ENCODE measurements around the gene BPIFB3. TPM values are rescaled to one million over a fixed set of nuclear protein-coding genes. Genes with fewer than 3 reads are reported as not detected.

The BPIFB3 gene
- total and polyA plus RNA-seq, 2 of the 4 experiments (the other 2 are of a cell fraction) = not detected

GRCh38 chr20:33043731-33044181, 9.9 kb upstream of the BPIFB3 start:
- Histone ChIP-seq H3K14ac (replicated peaks; ENCODE audit: low read depth, low read length) (no peak overlapping the region), H2BK15ac (ENCODE audit: low read depth, low read length) (no peak overlapping the region), H2AK5ac (ENCODE audit: low read depth, low read length) (no peak overlapping the region), H3K36me3 (ENCODE audit: control insufficient read depth, insufficient read depth, low read length) (no peaks in the 10 kb centered on the region), H3K4me2 (ENCODE audit: low read depth, low read length) (no peak overlapping the region), H3K4me1 (ENCODE audit: control insufficient read depth, insufficient read depth, low read length) (no peaks in the 10 kb centered on the region), H3K79me1 (ENCODE audit: low read depth in 1 of 2, low read length in 2 of 2) (no peaks in the 10 kb centered on the region), H3K4me3 (ENCODE audit: insufficient read depth, low read depth, low read length) (no peak overlapping the region), H4K91ac (ENCODE audit: insufficient read depth, low read depth, low read length) (no peak overlapping the region), H3K27ac (ENCODE audit: insufficient read depth, low read length) (no peak overlapping the region), H2BK120ac (ENCODE audit: low read depth, low read length) (no peak overlapping the region), H3K27me3 (ENCODE audit: control insufficient read depth, insufficient read depth, low read length) (no peaks in the 10 kb centered on the region), H3K18ac (ENCODE audit: low read depth, low read length) (no peak overlapping the region), H3K9me1 (ENCODE audit: insufficient read depth, low read length) (no peaks in the 10 kb centered on the region), H2AK9ac (replicated peaks; ENCODE audit: low read depth, low read length, poor library complexity) (no peak overlapping the region), H4K8ac (ENCODE audit: low read depth in 2 of 2, low read length in 2 of 2) (no peak overlapping the region), H3K4ac (ENCODE audit: low read depth, low read length) (no peak overlapping the region), H2AFZ (replicated peaks; ENCODE audit: low read length, poor library complexity) (no peak overlapping the region), H2BK5ac (ENCODE audit: low read depth, low read length, poor library complexity, severe bottlenecking) (no peak overlapping the region), H3K23ac (ENCODE audit: low read depth, low read length) (no peak overlapping the region), H3K9me3 (ENCODE audit: control insufficient read depth, insufficient read depth, low read length) (0 out of 2 replicates have a peak, but pooled peaks cover 2% of the 10 kb centered on the region), H3K9ac (ENCODE audit: low read depth, low read length) (no peak overlapping the region), H2BK20ac (ENCODE audit: low read depth, low read length) (no peak overlapping the region), H4K5ac (ENCODE audit: low read depth, low read length) (no peak overlapping the region), H3K56ac (ENCODE audit: extremely low read depth, insufficient read depth, low read length) (no peak overlapping the region), H4K20me1 (ENCODE audit: insufficient read depth, low read length) (no peaks in the 10 kb centered on the region)
- TF ChIP-seq SMC3 (IDR thresholded peaks at IDR 0.05; ENCODE audit: low read depth, low read length) (no peak), CEBPB (IDR thresholded peaks at IDR 0.05; ENCODE audit: low read depth, low read length) (no peak), USF2 (IDR thresholded peaks at IDR 0.05; ENCODE audit: low read depth, low read length) (no peak), MAFK (IDR thresholded peaks at IDR 0.05; ENCODE audit: low read depth, low read length) (no peak), NFE2L2 (IDR thresholded peaks at IDR 0.05; ENCODE audit: low read depth, low read length) (no peak), ELK1 (IDR thresholded peaks at IDR 0.05; ENCODE audit: borderline replicate concordance, low read depth, low read length) (no peak), MAZ (IDR thresholded peaks at IDR 0.05; ENCODE audit: borderline replicate concordance, low read depth, low read length) (no peak), FOS (IDR thresholded peaks at IDR 0.05; ENCODE audit: low read depth, low read length) (no peak), RCOR1 (IDR thresholded peaks at IDR 0.05; ENCODE audit: insufficient replicate concordance, low read length) (no peak), CHD1 (IDR thresholded peaks at IDR 0.05; ENCODE audit: low read depth, low read length) (no peak), RAD21 (IDR thresholded peaks at IDR 0.05; ENCODE audit: low read length) (no peak), POLR2A (IDR thresholded peaks at IDR 0.05; ENCODE audit: low read depth, low read length) (no peak)
- in situ Hi-C loops (cut with MboI; ENCODE audit: low sequenced_read_pairs) (no loop called here), intact Hi-C loops (cut with micrococcal nuclease) (no loop called here), dilution Hi-C loops (cut with HindIII; ENCODE audit: low sequenced_read_pairs, unreplicated experiment) (no loop called here)
- CTCF ChIA-PET = no interaction called here
- ATAC-seq (ENCODE audit: low read depth) (no peak), DNase-seq (no peak)
- no CpG with 5 or more reads among the region's 1 CpG for WGBS, 2 experiments (ENCODE audit: extremely low coverage in 2 of 2, insufficient read length in 1 of 2)
- BruUV-seq (replicated peaks) = no TSS peak
- POLR2A ChIA-PET (ENCODE audit: unreplicated experiment) = no interaction called here

All from IMR-90 (cell line).